ENCODE results near the gene HOXA5.

HOXA5 gene

GRCh38 chr7:27131390-27131819 lies 12.1 kb downstream of the HOXA5 start:
- DNase-seq: no peak

DNA sequence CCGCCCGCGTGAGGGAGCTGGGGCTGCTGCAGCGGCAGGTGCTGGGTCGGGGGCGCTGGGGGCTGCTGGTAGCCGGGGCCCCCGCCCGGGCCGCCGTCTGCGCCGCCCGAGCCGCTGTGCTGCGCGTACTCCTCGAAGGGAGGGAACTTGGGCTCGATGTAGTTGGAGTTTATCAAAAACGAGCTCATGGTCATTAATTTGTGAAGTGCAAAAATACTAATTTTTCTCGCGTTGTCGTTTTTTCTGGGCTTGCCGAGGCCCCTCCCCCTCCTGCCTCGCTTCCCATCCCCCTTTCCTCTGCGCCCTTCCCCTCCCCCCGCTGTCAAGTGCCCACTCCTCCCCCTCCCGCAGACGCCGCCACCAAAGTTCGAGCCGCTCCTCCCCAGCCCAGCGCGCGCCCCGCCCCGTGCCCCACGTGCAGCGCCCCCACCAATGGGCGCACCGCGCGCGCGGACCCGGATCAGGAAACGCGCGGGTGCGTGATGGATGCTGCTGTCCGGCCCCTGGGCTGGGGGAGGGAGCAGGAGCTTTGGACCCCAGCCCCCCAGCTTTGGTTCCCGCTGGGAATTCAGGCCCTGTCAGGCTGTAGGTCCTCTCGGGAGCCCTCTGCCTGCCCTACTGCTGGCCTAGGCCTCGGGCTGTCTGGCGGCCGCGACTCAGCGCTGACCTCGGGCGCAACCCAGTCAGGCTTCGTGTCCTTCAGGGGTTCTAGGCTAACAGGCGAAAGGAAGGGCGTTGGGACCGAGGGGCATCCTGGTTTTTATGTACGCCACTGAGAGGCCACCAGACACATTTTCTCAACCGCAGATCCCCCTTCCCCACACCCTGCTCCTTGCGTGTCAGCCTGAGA lies 12.7 kb downstream of the HOXA5 start, which contains the start of gene HOXA4:
TSS of gene HOXA4 (minus strand) at position 218 of the 850 bp plus-strand sequence. CDS start at position 194, 24 bp downstream.
- DNase-seq: no peak

DNA sequence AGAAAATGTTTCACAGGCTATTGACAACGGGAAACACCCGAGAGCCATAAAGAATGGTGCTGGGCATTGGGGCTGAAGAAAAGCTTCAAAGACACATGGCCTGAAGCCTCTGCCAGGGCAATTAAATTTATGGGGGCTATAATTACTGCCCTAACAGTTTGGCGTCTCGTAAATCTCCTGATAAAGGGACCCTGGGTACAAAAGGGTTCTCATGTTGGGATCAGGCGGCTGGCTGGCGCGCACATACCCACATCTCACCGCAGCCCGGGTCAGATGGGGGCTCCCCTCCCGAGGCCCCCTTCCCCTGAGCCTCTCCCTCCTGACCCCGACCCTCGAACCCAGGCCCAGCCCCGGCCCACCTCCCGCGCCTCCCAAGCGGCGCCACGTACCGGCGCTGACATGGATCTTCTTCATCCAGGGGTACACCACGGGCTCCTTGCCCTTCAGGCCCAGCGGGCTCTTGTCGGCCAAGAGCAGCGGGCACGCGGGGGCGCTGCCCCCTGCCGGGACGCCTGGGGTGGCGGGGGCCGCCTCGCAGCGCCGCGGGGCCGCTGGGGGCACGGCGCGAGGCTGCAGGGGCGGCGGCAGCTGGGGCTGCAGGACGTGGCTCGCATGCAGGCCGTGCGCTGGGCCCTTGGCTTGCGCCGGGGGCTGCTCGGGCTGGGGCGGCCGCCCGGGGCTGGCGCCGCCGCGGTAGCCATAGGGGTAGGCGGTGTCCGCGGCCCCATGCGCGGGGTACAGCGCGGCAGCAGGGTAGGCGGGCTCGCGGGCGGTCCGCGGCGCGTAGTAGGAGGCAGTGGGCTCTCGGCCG lies 13.5 kb downstream of the HOXA5 start:
- DNase-seq: no peak

DNA sequence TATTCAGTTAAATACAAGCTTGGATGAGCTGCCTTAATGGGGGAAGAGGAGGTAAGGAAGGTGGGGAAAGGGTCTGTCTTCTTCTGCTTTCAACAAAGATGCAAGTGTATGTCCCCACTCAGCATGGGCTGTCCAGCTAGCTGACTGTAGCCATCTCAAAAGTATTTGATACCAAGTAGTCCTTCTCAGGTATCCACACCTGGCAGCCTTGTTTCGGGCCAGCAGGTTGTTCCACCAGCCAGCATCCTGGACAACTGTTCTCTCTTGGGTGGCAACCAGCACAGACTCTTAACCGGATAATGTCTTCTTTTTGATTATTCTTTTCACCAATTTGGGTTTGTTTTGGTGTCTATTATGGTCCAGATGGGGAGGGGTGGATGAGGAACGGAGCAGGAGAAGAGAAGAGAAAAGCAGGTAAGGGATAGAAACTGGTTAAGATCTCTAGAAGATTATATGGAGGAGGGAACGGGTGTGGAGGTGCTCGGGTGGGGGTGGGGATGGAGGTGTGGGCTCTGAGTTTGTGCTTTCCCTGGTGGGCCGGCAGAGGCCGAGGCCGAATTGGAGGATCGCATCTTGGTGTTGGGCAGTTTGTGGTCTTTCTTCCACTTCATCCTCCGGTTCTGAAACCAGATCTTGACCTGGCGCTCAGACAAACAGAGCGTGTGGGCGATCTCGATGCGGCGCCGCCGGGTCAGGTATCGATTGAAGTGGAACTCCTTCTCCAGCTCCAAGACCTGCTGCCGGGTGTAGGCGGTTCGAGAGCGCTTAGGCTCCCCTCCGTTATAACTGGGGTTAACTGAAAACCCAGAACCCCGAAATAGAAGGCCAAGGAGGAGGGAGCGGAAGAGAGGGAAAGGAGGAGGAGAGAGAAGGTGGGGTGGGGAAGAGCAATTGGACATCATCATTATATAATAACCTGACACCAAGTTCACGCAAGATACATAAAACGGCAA lies 14.4 kb downstream of the HOXA5 start:
- no peak for DNase-seq

- no peak for DNase-seq
These were observed 15.4 kb downstream of the HOXA5 start for GRCh38 chr7:27128034-27128433.

DNA sequence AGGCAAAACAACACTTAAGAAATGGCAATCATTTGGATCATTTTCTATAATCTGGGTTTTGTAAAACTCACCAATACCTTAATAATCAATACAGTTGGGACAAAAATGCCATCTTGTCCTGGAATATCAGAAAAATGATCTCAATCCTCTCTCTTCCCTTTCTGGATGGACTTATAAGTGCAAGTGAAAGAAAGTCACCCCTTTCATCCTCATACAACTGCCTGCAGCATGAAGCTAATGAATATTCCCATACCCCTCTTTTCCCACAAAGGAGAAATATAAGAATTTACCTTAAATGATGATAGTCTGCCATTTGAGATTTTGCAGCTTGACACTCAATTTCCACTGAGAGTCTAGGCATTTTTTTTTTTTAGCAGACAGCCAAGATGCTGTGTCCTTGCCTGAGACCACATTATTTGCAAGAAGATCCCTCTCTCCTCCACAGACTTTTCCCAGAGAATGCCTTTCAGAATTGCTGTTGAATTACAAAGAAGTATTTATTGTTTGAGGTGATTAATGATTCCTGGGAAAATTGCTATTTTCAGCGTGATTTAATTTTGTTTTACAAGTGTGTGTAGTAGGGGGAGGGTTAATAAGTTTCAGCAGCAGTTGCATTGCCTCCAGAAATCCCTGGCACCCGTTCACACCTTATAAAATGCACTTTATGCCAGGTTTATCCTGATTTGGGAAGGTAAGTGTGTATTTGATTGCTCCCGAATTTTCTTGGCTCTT lies 16.7 kb downstream of the HOXA5 start:
- DNase-seq: no peak

GRCh38 chr7:27125986-27126394 lies 17.5 kb downstream of the HOXA5 start:
- DNase-seq: no peak

- DNase-seq: no peak
These were observed 18.4 kb downstream of the HOXA5 start for GRCh38 chr7:27124902-27125689.

DNA sequence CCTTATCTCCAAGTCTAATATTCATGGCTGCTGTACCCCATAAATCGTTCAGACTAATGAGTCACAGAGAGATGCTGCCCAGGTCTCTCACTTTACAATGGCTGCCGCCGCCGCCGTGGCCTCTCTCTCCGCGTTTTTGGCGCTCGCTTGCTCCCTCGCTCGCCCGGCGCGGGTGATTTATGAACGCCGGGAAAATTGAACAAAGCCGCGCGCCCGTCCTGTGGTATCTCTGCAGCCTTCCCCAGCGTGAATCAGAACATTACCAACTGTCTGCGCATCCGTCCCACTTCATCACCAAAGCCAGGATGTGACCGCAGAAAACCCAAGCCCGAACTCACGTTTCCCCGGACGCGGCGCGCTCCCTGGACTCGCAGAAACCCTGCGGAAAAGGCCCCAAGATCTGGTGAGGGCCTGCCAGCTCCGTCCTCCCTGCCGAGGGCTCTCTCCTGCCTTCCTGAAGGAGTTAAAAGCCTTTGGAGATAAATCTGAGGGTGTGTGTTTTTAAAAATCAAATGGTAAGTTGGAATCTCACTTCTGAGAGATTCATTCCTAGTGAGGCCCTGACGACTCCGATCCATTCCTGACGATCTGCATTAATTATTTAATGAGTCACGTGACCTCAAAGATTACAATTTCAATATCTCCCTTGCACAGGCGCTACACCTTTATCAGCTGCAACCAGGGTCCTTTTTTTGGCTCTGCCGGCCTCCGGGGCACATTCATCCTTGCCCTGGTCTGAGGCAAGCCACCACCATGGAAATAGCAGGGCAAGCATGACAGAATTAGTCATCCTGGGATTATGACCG lies 19.2 kb downstream of the HOXA5 start:
- no peak for DNase-seq

- DNase-seq: no peak
These were observed 19.9 kb downstream of the HOXA5 start for GRCh38 chr7:27123477-27124053.

- DNase-seq: no peak
These were observed 20.4 kb downstream of the HOXA5 start for GRCh38 chr7:27123007-27123476.

DNA sequence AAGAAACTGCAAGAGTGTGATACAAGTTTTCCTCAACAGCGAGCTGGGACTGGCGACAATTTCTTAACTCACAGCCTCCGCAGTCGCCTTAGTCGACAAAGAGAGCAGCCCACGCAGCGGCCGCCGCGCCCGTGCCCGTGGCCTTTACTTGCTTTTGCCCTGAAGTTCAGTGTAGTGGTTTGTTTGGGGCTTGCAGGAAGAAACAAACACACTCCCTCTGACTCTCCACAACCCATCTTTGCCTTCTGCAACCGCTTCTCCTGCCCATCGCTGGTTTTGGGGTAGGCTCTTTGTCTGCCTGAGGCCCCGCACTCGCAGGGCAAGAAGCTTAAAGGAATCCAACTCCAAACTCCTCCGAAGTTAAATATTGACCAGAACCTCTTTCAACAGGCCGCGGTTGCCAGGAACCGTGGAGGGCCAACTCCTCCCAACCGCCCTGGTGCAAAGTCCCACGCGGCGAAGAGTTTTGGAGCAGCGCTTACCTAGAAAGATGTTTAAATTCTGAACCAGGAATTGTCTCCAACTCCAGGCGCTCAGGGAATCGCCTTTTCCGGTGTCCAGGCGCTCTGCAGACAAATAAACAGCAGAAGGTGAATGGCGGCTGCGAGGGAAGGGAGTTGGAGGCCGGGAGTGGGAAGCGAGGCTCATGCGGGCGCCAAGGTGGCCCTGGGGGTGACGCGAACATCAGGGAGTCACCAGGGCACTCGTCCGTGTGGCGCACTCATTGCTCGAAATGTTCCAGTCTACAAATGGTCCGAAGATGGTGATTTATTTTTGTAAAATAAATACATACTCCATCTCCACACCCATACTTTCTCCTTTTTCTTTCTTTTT lies 21.2 kb downstream of the HOXA5 start:
- no peak for DNase-seq

DNA sequence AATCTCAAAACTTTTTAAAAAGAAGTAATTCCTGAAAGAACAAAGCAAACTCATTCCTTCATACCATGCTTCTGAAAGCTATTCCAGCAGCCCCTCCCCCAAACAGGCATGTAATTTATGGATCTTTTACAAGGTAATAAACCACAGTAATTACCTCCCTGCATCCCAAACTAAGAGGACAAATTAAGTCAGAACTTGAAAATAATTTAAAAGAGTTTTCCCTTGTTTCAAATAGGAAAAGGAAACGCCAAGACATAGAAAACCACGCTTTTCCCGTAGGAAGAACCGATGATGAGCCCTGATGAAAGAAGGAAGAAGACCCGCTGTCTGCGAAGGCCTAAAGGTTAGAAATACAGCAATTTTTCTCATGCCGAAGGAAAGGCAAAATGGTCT lies 21.8 kb downstream of the HOXA5 start:
- no peak for DNase-seq

DNA sequence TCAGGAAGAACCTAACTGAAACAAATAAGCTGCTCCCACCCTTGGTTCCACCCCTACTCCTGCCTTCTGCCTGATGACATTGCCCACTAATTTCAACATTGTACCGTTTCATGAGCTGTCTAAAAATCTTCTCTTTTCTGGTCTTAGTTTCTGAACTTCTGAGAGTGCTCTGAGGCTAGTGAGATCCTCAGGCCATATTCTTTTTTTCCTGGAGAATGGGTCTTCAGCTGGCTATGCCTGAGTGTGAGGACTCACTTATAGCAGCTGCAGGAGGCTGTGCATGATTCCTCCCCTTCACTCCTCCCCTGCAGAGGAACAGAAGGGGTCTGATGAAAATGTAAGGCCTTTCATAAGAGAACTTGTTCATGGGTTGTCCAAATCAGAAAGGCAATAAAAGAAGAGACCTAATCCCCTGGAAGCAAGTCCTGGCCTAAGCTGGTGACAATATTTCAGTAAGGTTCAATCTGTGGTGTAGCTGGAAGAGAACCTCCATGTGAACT lies 24.0 kb downstream of the HOXA5 start:
- DNase-seq: no peak

- DNase-seq: no peak
These were observed 24.9 kb downstream of the HOXA5 start for GRCh38 chr7:27118580-27118979.

- no peak for DNase-seq
These were observed 25.5 kb downstream of the HOXA5 start for GRCh38 chr7:27117887-27118491.

GRCh38 chr7:27116962-27117886 lies 26.3 kb downstream of the HOXA5 start:
- no peak for DNase-seq
